Measurements from ENCODE around the gene AMH.

DNA sequence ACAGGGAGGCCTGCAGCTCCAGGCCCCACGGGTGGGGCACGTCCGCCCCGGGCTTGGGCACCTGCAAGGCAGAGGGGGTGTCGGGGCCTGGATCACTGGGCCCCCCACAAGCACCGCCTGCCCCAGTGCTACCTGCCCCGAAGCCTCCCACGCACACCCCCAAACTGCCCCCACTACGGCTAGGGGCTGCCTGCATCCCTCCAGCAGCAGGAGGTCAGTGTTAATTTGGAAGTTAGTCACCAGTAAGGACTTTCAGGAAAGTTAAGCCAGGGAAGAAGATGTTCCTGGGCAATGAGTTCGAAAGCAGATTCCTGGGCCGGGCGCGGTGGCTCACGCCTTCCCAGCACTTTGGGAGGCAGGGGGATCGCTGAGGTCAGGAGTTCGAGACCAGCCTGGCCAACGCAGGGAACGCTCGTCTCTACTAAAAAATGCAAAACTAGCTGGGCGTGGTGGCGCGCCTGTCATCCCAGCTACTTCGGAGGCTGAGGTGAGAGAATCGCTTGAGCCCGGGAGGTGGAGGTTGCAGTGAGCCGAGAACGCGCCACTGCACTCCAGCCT, 27.4 kb downstream of the AMH start:
- TF ChIP-seq, protein P1, sequence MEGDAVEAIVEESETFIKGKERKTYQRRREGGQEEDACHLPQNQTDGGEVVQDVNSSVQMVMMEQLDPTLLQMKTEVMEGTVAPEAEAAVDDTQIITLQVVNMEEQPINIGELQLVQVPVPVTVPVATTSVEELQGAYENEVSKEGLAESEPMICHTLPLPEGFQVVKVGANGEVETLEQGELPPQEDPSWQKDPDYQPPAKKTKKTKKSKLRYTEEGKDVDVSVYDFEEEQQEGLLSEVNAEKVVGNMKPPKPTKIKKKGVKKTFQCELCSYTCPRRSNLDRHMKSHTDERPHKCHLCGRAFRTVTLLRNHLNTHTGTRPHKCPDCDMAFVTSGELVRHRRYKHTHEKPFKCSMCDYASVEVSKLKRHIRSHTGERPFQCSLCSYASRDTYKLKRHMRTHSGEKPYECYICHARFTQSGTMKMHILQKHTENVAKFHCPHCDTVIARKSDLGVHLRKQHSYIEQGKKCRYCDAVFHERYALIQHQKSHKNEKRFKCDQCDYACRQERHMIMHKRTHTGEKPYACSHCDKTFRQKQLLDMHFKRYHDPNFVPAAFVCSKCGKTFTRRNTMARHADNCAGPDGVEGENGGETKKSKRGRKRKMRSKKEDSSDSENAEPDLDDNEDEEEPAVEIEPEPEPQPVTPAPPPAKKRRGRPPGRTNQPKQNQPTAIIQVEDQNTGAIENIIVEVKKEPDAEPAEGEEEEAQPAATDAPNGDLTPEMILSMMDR (IDR thresholded peaks at IDR 0.05) = no peak
- TF ChIP-seq EZH2phosphoT487 (IDR thresholded peaks at IDR 0.05; ENCODE audit: borderline replicate concordance, low read depth) = no peak
- no peak for TF ChIP-seq MEF2A (IDR thresholded peaks at IDR 0.05; ENCODE audit: borderline replicate concordance, low read depth)
- TF ChIP-seq YY1 (IDR thresholded peaks at IDR 0.05; ENCODE audit: low read depth) = no peak
- TF ChIP-seq POLR2AphosphoS5 (IDR thresholded peaks at IDR 0.05; ENCODE audit: low read depth, low read length) = no peak
- no peak for TF ChIP-seq RCOR1 (IDR thresholded peaks at IDR 0.05; ENCODE audit: low read length)
- TF ChIP-seq RFX5 (IDR thresholded peaks at IDR 0.05; ENCODE audit: low read length) = no peak
- no peak for TF ChIP-seq GATA2 (CRISPR knock-in tag; IDR thresholded peaks at IDR 0.05)
- TF ChIP-seq, protein P2, sequence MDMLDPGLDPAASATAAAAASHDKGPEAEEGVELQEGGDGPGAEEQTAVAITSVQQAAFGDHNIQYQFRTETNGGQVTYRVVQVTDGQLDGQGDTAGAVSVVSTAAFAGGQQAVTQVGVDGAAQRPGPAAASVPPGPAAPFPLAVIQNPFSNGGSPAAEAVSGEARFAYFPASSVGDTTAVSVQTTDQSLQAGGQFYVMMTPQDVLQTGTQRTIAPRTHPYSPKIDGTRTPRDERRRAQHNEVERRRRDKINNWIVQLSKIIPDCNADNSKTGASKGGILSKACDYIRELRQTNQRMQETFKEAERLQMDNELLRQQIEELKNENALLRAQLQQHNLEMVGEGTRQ (IDR thresholded peaks at IDR 0.05; ENCODE audit: borderline replicate concordance, low read depth, low read length) = no peak
- no peak for TF ChIP-seq FOXM1 (IDR thresholded peaks at IDR 0.05; ENCODE audit: low read depth)
- no peak for TF ChIP-seq TAF1 (IDR thresholded peaks at IDR 0.05; ENCODE audit: borderline replicate concordance, low read depth, low read length)
